ENCODE measurements around the gene AVL9. TPM values are rescaled to one million over a fixed set of nuclear protein-coding genes. Genes with fewer than 3 reads are reported as not detected.
"Not testable (repeated sequence)": the region's sequence is repeated elsewhere in the genome, so short reads cannot be mapped to it uniquely, and the experiment has no call there.

The AVL9 gene
- total RNA-seq, 2 experiments from 2014 or later, result 29.6 to 38.0 TPM

- DNase-seq; H3K4me3 Mint-ChIP-seq; H3K27ac Mint-ChIP-seq; CTCF ChIA-PET; H3K9me3 Mint-ChIP-seq; H3K27me3 Mint-ChIP-seq (ENCODE audit: low read depth); intact Hi-C loops (cut with micrococcal nuclease): not testable (repeated sequence)
- peaks cover 13% of the 10 kb centered on the region for H3K36me3 Mint-ChIP-seq (ENCODE audit: low read depth)
- peaks cover 54% of the 10 kb centered on the region for H3K4me1 Mint-ChIP-seq (ENCODE audit: low read depth)
These were observed 4.9 kb downstream of the AVL9 start for GRCh38 chr7:32500216-32500615.

- peak overlapping the region; percentile 17 for H3K27ac Mint-ChIP-seq
- H3K4me3 Mint-ChIP-seq, result no peak overlapping the region
- H3K4me1 Mint-ChIP-seq (ENCODE audit: low read depth), result peaks cover 57% of the 10 kb centered on the region
- peaks cover 13% of the 10 kb centered on the region for H3K36me3 Mint-ChIP-seq (ENCODE audit: low read depth)
- H3K9me3 Mint-ChIP-seq, result peaks cover 3% of the 10 kb centered on the region
- no peaks in the 10 kb centered on the region for H3K27me3 Mint-ChIP-seq (ENCODE audit: low read depth)
- DNase-seq, result no peak
- intact Hi-C loops (cut with micrococcal nuclease), result loop anchor here (1.0 kb wide), 1 partner anchor 15 kb away; no protein-coding TSS in a partner anchor
- CTCF ChIA-PET, result interaction anchor here (0.7 kb wide), 1 partner anchor 14 kb away, joined by 3 read pairs; no protein-coding TSS in a partner anchor
These were observed 5.6 kb downstream of the AVL9 start for GRCh38 chr7:32500922-32501341.

GRCh38 chr7:32501522-32501921, 6.2 kb downstream of the AVL9 start:
- DNase-seq, result no peak
- Mint-ChIP-seq H3K36me3 (ENCODE audit: low read depth) (peaks cover 15% of the 10 kb centered on the region), H3K27ac (peak overlapping the region; percentile 61), H3K4me1 (ENCODE audit: low read depth) (peaks cover 57% of the 10 kb centered on the region), H3K4me3 (no peak overlapping the region), H3K27me3 (ENCODE audit: low read depth) (no peaks in the 10 kb centered on the region), H3K9me3 (peaks cover 3% of the 10 kb centered on the region)
- CTCF ChIA-PET, result interaction anchor here (0.7 kb wide), 1 partner anchor 14 kb away, joined by 3 read pairs; no protein-coding TSS in a partner anchor
- intact Hi-C loops (cut with micrococcal nuclease), result loop anchor here (1.0 kb wide), 1 partner anchor 15 kb away; no protein-coding TSS in a partner anchor

- peaks cover 3% of the 10 kb centered on the region for H3K9me3 Mint-ChIP-seq
- CTCF ChIA-PET, result interaction anchor here (0.8 kb wide), 1 partner anchor 9 kb away, joined by 3 read pairs; no protein-coding TSS in a partner anchor
- no peaks in the 10 kb centered on the region for H3K27me3 Mint-ChIP-seq (ENCODE audit: low read depth)
- peak overlapping the region; percentile 75 for H3K27ac Mint-ChIP-seq
- peaks cover 55% of the 10 kb centered on the region for H3K4me1 Mint-ChIP-seq (ENCODE audit: low read depth)
- peak; percentile 27 for DNase-seq
- peaks cover 17% of the 10 kb centered on the region for H3K36me3 Mint-ChIP-seq (ENCODE audit: low read depth)
- intact Hi-C loops (cut with micrococcal nuclease), result loop anchor here (1.0 kb wide), 1 partner anchor 7 kb away; the partner anchor contains the start of gene AVL9
- H3K4me3 Mint-ChIP-seq, result no peak overlapping the region
These were observed 7.4 kb downstream of the AVL9 start for GRCh38 chr7:32502728-32503127.

- Mint-ChIP-seq H3K4me1 (ENCODE audit: low read depth) (peaks cover 50% of the 10 kb centered on the region), H3K4me3 (no peak overlapping the region), H3K36me3 (ENCODE audit: low read depth) (peaks cover 13% of the 10 kb centered on the region), H3K9me3 (no peaks in the 10 kb centered on the region), H3K27ac (peak overlapping the region; percentile 37), H3K27me3 (ENCODE audit: low read depth) (no peaks in the 10 kb centered on the region)
- CTCF ChIA-PET, result interaction anchor here (0.9 kb wide), 1 partner anchor 15 kb away, joined by 4 read pairs; no protein-coding TSS in a partner anchor
- intact Hi-C loops (cut with micrococcal nuclease), result loop anchor here (1.0 kb wide), 1 partner anchor 10 kb away; no protein-coding TSS in a partner anchor
- peak; percentile 50 for DNase-seq
These were observed 11.2 kb downstream of the AVL9 start for GRCh38 chr7:32506266-32507054.

- Mint-ChIP-seq H3K4me1 (ENCODE audit: low read depth) (peaks cover 56% of the 10 kb centered on the region), H3K27ac (no peak overlapping the region), H3K27me3 (ENCODE audit: low read depth) (no peaks in the 10 kb centered on the region), H3K9me3 (no peaks in the 10 kb centered on the region), H3K36me3 (ENCODE audit: low read depth) (peaks cover 16% of the 10 kb centered on the region), H3K4me3 (no peak overlapping the region)
- CTCF ChIA-PET, result no interaction called here
- DNase-seq, result no peak
- intact Hi-C loops (cut with micrococcal nuclease), result no loop called here
These were observed 12.1 kb downstream of the AVL9 start for GRCh38 chr7:32507414-32507813.

GRCh38 chr7:32511791-32512190, 16.5 kb downstream of the AVL9 start:
- intact Hi-C loops (cut with micrococcal nuclease), result no loop called here
- H3K27me3 Mint-ChIP-seq (ENCODE audit: low read depth), result no peaks in the 10 kb centered on the region
- no peak for DNase-seq
- no peak overlapping the region for H3K27ac Mint-ChIP-seq
- no peak overlapping the region for H3K4me3 Mint-ChIP-seq
- H3K36me3 Mint-ChIP-seq (ENCODE audit: low read depth), result peaks cover 18% of the 10 kb centered on the region
- H3K4me1 Mint-ChIP-seq (ENCODE audit: low read depth), result peaks cover 81% of the 10 kb centered on the region
- H3K9me3 Mint-ChIP-seq, result peaks cover 1% of the 10 kb centered on the region
- CTCF ChIA-PET, result interaction anchor here (1.0 kb wide), 1 partner anchor 9 kb away, joined by 3 read pairs; no protein-coding TSS in a partner anchor

GRCh38 chr7:32513210-32513609, 17.9 kb downstream of the AVL9 start:
- Mint-ChIP-seq H3K9me3 (peaks cover 7% of the 10 kb centered on the region), H3K36me3 (ENCODE audit: low read depth) (peaks cover 20% of the 10 kb centered on the region), H3K27me3 (ENCODE audit: low read depth) (no peaks in the 10 kb centered on the region), H3K4me1 (ENCODE audit: low read depth) (peaks cover 74% of the 10 kb centered on the region), H3K4me3 (no peak overlapping the region), H3K27ac (no peak overlapping the region)
- intact Hi-C loops (cut with micrococcal nuclease), result no loop called here
- CTCF ChIA-PET, result no interaction called here
- no peak for DNase-seq

GRCh38 chr7:32515890-32516550, 20.7 kb downstream of the AVL9 start:
- intact Hi-C loops (cut with micrococcal nuclease), result loop anchor here (1.0 kb wide), 3 partner anchors 10 to 21 kb away; partner anchors contain the start of gene AVL9
- H3K27ac Mint-ChIP-seq, result peak overlapping the region; percentile 52
- peak; percentile 44 for DNase-seq
- CTCF ChIA-PET, result interaction anchor here (0.6 kb wide), 1 partner anchor 17 kb away, joined by 3 read pairs; no protein-coding TSS in a partner anchor
- H3K9me3 Mint-ChIP-seq, result peaks cover 19% of the 10 kb centered on the region
- H3K27me3 Mint-ChIP-seq (ENCODE audit: low read depth), result no peaks in the 10 kb centered on the region
- H3K36me3 Mint-ChIP-seq (ENCODE audit: low read depth), result peaks cover 33% of the 10 kb centered on the region
- no peak overlapping the region for H3K4me3 Mint-ChIP-seq
- H3K4me1 Mint-ChIP-seq (ENCODE audit: low read depth), result peaks cover 74% of the 10 kb centered on the region

- peak overlapping the region; percentile 41 for H3K27ac Mint-ChIP-seq
- H3K9me3 Mint-ChIP-seq, result peaks cover 19% of the 10 kb centered on the region
- H3K27me3 Mint-ChIP-seq (ENCODE audit: low read depth), result no peaks in the 10 kb centered on the region
- intact Hi-C loops (cut with micrococcal nuclease), result loop anchor here (1.0 kb wide), 3 partner anchors 10 to 21 kb away; partner anchors contain the start of gene AVL9
- H3K36me3 Mint-ChIP-seq (ENCODE audit: low read depth), result peaks cover 34% of the 10 kb centered on the region
- H3K4me3 Mint-ChIP-seq, result no peak overlapping the region
- CTCF ChIA-PET, result interaction anchor here (0.6 kb wide), 1 partner anchor 18 kb away, joined by 3 read pairs; no protein-coding TSS in a partner anchor
- DNase-seq, result no peak
- peaks cover 73% of the 10 kb centered on the region for H3K4me1 Mint-ChIP-seq (ENCODE audit: low read depth)
These were observed 21.3 kb downstream of the AVL9 start for GRCh38 chr7:32516551-32517100.

- Mint-ChIP-seq H3K4me3 (no peak overlapping the region), H3K27ac (no peak overlapping the region), H3K9me3 (peaks cover 21% of the 10 kb centered on the region), H3K4me1 (ENCODE audit: low read depth) (peaks cover 59% of the 10 kb centered on the region), H3K36me3 (ENCODE audit: low read depth) (peaks cover 40% of the 10 kb centered on the region), H3K27me3 (ENCODE audit: low read depth) (no peaks in the 10 kb centered on the region)
- CTCF ChIA-PET, result interaction anchor here (0.6 kb wide), 1 partner anchor 161 kb away, joined by 3 read pairs; no protein-coding TSS in a partner anchor
- intact Hi-C loops (cut with micrococcal nuclease), result no loop called here
- DNase-seq, result no peak
These were observed 23.3 kb downstream of the AVL9 start for GRCh38 chr7:32518534-32519140.

Measured in activated naive CD4-positive, alpha-beta T cell treated with anti-CD3 and anti-CD28 coated beads for 36 hours (primary cell).